K562 (cell line): ENCODE data around the gene BIN1. TPM values are rescaled to one million over a fixed set of nuclear protein-coding genes. Genes with fewer than 3 reads are reported as not detected.

Source experiments
- ATAC-seq: fragments of 200-7000 bp; cut with Tn5 transposase; 3 replicates; pipeline ENCODE4 v1.9.1; 2020; ENCODE audit warnings: moderate library complexity
- BruUV-seq: library from RNA; stranded (reverse); fragments of 400-500 nt; replicated peaks from 2 replicates; lab custom pipeline; 2021; lab: Mats Ljungman, UMichigan
- CTCF ChIA-PET: fragments of 300-600 bp; formaldehyde crosslinking; extraction: SDS; loops from one replicate; lab custom pipeline; 2021; ENCODE audit warnings: low intra/inter-chr PET ratio; lab: Yijun Ruan, JAX
- POLR2A ChIA-PET: fragments of 300-600, 350-650 bp; sonication (Branson Sonifier 250); formaldehyde crosslinking; extraction: SDS; loops from one replicate; lab custom pipeline; 2021; ENCODE audit warnings: antibody characterized with exemption, inconsistent platforms; lab: Yijun Ruan, JAX
- DNase-seq, 4 experiments: peaks; one replicate each; pipeline versions ENCODE4 v3.0.0 to v3.0.0-alpha.2; 2011 to 2018; ENCODE audit warnings: low spot score in 3 of 4, mixed read lengths in 3 of 4; ENCODE audit errors: extremely low read depth in 1 of 4
- FAIRE-seq: peaks from 2 replicates; lab custom pipeline; 2011; peaks lifted over from hg19 to GRCh38; lab: Jason Lieb, UNC
- H2AFZ ChIP-seq: 2 replicates; pipeline ENCODE4 v1.6.0; 2011; ENCODE audit warnings: low read depth, low read length, control low read depth, inconsistent platforms
- H3K27ac ChIP-seq: fragments of 200-600 bp; 3 replicates; pipeline ENCODE4 v1.8.0; 2011; ENCODE audit warnings: low read depth, mild to moderate bottlenecking, control low read depth, inconsistent platforms, low read length, moderate library complexity, mixed read lengths; ENCODE audit errors: extremely low read depth
- H3K27me3 ChIP-seq, 2 experiments: fragments of 300-600 bp in 1 of 2; 2 replicates in 1 of 2; 3 replicates in 1 of 2; pipeline versions ENCODE4 v1.6.0 to v1.8.0; 2011; ENCODE audit warnings: inconsistent platforms in 2 of 2, low read length in 2 of 2, mild to moderate bottlenecking in 1 of 2, mixed read lengths in 1 of 2, moderate library complexity in 1 of 2; ENCODE audit not compliant: control insufficient read depth in 2 of 2, insufficient read depth in 2 of 2
- H3K36me3 ChIP-seq: fragments of 300-600 bp; 3 replicates; pipeline ENCODE4 v1.8.0; 2011; ENCODE audit warnings: mild to moderate bottlenecking, low read length, inconsistent platforms; ENCODE audit not compliant: control insufficient read depth, insufficient read depth
- H3K4me1 ChIP-seq, 2 experiments: fragments of 200-600 bp in 1 of 2; replicated peaks in 1 of 2; 2 replicates in 1 of 2; 3 replicates in 1 of 2; pipeline versions ENCODE4 v1.5.1 to v1.8.0; 2011; ENCODE audit warnings: inconsistent platforms in 2 of 2, low read length in 2 of 2, mild to moderate bottlenecking in 1 of 2, mixed read lengths in 1 of 2, moderate library complexity in 1 of 2; ENCODE audit not compliant: control insufficient read depth in 2 of 2, insufficient read depth in 2 of 2
- H3K4me2 ChIP-seq: 2 replicates; pipeline ENCODE4 v1.6.1; 2011; ENCODE audit warnings: low read length, control low read depth, inconsistent platforms, mixed read lengths; ENCODE audit not compliant: insufficient read depth
- H3K4me3 ChIP-seq: fragments of 200-600 bp; sonication (generic), shearing (Covaris generic); 2 replicates; pipeline ENCODE4 v1.5.1; 2016; ENCODE audit warnings: control low read depth, inconsistent platforms
- H3K79me2 ChIP-seq: fragments of 200-600 bp; 3 replicates; pipeline ENCODE4 v1.8.0; 2011; ENCODE audit warnings: low read length, inconsistent platforms; ENCODE audit not compliant: control insufficient read depth, insufficient read depth
- H3K9ac ChIP-seq, 2 experiments: 2 replicates each; pipeline versions ENCODE4 v1.6.0 to v1.6.1; 2011; ENCODE audit warnings: low read depth in 2 of 2, low read length in 2 of 2, control low read depth in 1 of 2, inconsistent platforms in 1 of 2, mild to moderate bottlenecking in 1 of 2, mixed read lengths in 1 of 2; ENCODE audit not compliant: insufficient read depth in 1 of 2
- H3K9me1 ChIP-seq: one replicate; pipeline ENCODE4 v1.6.0; 2011; ENCODE audit warnings: inconsistent platforms, mild to moderate bottlenecking, low read length, moderate library complexity; ENCODE audit not compliant: control insufficient read depth, insufficient read depth
- H3K9me3 ChIP-seq: replicated peaks from 2 replicates; pipeline ENCODE4 v1.5.1; 2011; ENCODE audit warnings: low read depth, low read length, inconsistent platforms; ENCODE audit not compliant: control insufficient read depth, insufficient read depth
- H4K20me1 ChIP-seq: replicated peaks from 2 replicates; pipeline ENCODE4 v1.6.1; 2011; ENCODE audit warnings: low read length, inconsistent platforms, mixed read lengths; ENCODE audit not compliant: control insufficient read depth, insufficient read depth
- ETS2 ChIP-seq: IDR thresholded peaks from 2 replicates; pipeline ENCODE4 v1.6.1; 2016; ENCODE audit warnings: borderline replicate concordance, missing genetic modification characterization, mild to moderate bottlenecking, moderate library complexity, missing compliant biosample characterization; ENCODE audit not compliant: poor library complexity, severe bottlenecking
- IRF2 ChIP-seq: sonication (generic); formaldehyde crosslinking; IDR thresholded peaks from 2 replicates; pipeline ENCODE4 v1.8.1; 2022; ENCODE audit warnings: mild to moderate bottlenecking, missing genetic modification reagents
- NCOA2 ChIP-seq, 2 experiments: fragments of 450-650 bp; IDR thresholded peaks; 2 replicates each; pipeline ENCODE4 v1.6.1; 2018; ENCODE audit warnings: mild to moderate bottlenecking in 2 of 2, moderate library complexity in 1 of 2; ENCODE audit not compliant: partially characterized antibody in 2 of 2
- SRF ChIP-seq, 2 experiments: fragments of 250-450, 450-650 bp in 1 of 2; sonication (Bioruptor Pico) in 1 of 2; sonication (generic) in 1 of 2; formaldehyde crosslinking; IDR thresholded peaks; 2 replicates each; pipeline versions ENCODE4 v1.5.0 to v1.5.1; 2020 to 2022; ENCODE audit warnings: mild to moderate bottlenecking in 1 of 2, missing genetic modification reagents in 1 of 2
- TAF7 ChIP-seq: fragments of 450-650 bp; IDR thresholded peaks from 2 replicates; pipeline ENCODE4 v1.6.1; 2016; ENCODE audit warnings: missing genetic modification characterization, missing compliant biosample characterization
- ZNF764 ChIP-seq: fragments of 250-450 bp; sonication (Bioruptor Pico); IDR thresholded peaks from 2 replicates; pipeline ENCODE4 v1.4.0; 2020; ENCODE audit warnings: low read depth, mild to moderate bottlenecking, moderate library complexity
- WGBS: fragments of 100-300 bp; shearing (Covaris generic); methylation state at CpG from one replicate; pipeline ENCODE4 v1.1.6; 2016; ENCODE audit warnings: low coverage, mixed read lengths; ENCODE audit not compliant: insufficient coverage; ENCODE audit errors: missing lambda C conversion rate; 5-methylcytosine and 5-hydroxymethylcytosine counted together
- in situ Hi-C: fragments of 300-500 bp; cut with MboI; formaldehyde crosslinking; loops from 4 replicates; pipeline ENCODE4 v1.15.0; 2018; ENCODE audit warnings: inconsistent platforms, mixed read lengths
- intact Hi-C: fragments of 100-400 bp; cut with micrococcal nuclease; formaldehyde crosslinking; loops from 2 replicates; pipeline ENCODE4 v1.14.2; 2022
- polyA plus RNA-seq, 8 experiments: library from polyadenylated mRNA; depleted of rRNA in 4 of 8; stranded (reverse) in 5 of 8; unstranded in 3 of 8; fragments of >200 nt; fragmentation: Nextera tagmentation in 2 of 8; fragmentation: Illumina TruSeq in 1 of 8; extraction: Ambion mirVana in 2 of 8; extraction: Trizol in 1 of 8; gene quantifications; 2 replicates each; pipeline versions ENCODE4 v1.2.1 to v1.2.3, GENCODE V29; 2011 to 2014; ENCODE audit warnings: inconsistent platforms in 1 of 8, missing spikeins in 1 of 8
- total RNA-seq, 7 experiments: library from RNA; depleted of rRNA in 6 of 7; stranded (reverse); fragments of >200 nt in 6 of 7; fragmentation: Illumina TruSeq in 2 of 7; extraction: Trizol in 2 of 7; gene quantifications; 2 replicates each; pipeline versions ENCODE4 v1.2.1 to v1.2.3, GENCODE V29; 2011 to 2021; ENCODE audit warnings: low replicate concordance in 1 of 7

BIN1 gene
- total and polyA plus RNA-seq, 9 of the 15 experiments (the other 6 are each of a cell fraction or from before 2014, with no cell fraction given), result 0.04 to 2.8 (median 0.79) TPM; not detected in 1

DNA sequence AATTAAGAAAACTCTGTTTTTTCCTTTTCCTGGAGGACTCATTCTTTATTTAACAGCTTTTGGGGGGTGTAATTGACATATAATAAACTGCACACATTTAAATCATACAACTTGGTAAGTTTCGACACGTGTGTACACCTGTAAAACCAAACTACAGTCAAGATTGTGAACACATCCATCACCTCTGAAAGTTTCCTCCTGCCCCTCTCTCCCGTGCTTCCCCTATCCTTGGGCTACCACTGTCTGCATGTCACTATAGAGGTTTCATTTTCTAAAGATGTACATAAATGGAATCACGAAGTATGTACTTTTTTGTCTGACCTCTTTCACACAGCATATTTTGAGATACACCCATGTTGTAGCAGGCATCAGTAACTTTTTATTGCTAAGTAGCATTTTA lies 100.0 kb downstream of the BIN1 start:
- TF ChIP-seq ZNF764 (CRISPR knock-in tag) (no peak), IRF2 (CRISPR knock-in tag) (no peak), TAF7 (tag) (no peak), NCOA2 (IDR thresholded peaks at IDR 0.05; ENCODE audit: partially characterized antibody in 2 of 2) (no peak), ETS2 (tag) (no peak), SRF (CRISPR knock-in tag; IDR thresholded peaks at IDR 0.05) (no peak)
- H2AFZ ChIP-seq, result no peak overlapping the region
- intact Hi-C loops (no loop called here), in situ Hi-C loops (no loop called here)
- H3K4me3 ChIP-seq, result no peak overlapping the region
- POLR2A ChIA-PET, result no interaction called here
- no peak overlapping the region for H3K4me2 ChIP-seq
- ATAC-seq (no peak), DNase-seq (no peak), FAIRE-seq (no peak)
- H3K9me3 ChIP-seq, result no peaks in the 10 kb centered on the region
- no TSS peak for BruUV-seq
- H3K36me3 ChIP-seq, result no peaks in the 10 kb centered on the region
- 6% methylated on average over 4 of the region's 4 CpGs for WGBS
- H3K27ac ChIP-seq, result no peak overlapping the region
- CTCF ChIA-PET, result no interaction called here
- H3K9ac ChIP-seq, result no peak overlapping the region
- H3K4me1 ChIP-seq, result peaks cover 0 to 4% of the 10 kb centered on the region in 2 experiments; a peak in 3 of 5 replicates
- H3K9me1 ChIP-seq, result no peaks in the 10 kb centered on the region
- no peaks in the 10 kb centered on the region for H4K20me1 ChIP-seq
- H3K79me2 ChIP-seq, result no peaks in the 10 kb centered on the region
- peaks cover 5 to 6% of the 10 kb centered on the region in 2 experiments; a peak in 1 of 5 replicates for H3K27me3 ChIP-seq
